HG03378 (cell line): ENCODE results near the gene MT1X.

ENCODE experiments used
- ATAC-seq: cut with Tn5 transposase; IDR thresholded peaks from one replicate; pipeline ENCODE4 v1.9.1; 2021; ENCODE audit warnings: mild to moderate bottlenecking, moderate library complexity; ENCODE audit not compliant: unreplicated experiment

The MT1X gene

GRCh38 chr16:56675685-56676210 lies 6.5 kb upstream of the MT1X start:
- ATAC-seq: no peak

- ATAC-seq: no peak
These were observed 4.8 kb upstream of the MT1X start for GRCh38 chr16:56677474-56677873.

GRCh38 chr16:56679078-56679730 lies 3.1 kb upstream of the MT1X start:
- ATAC-seq: no peak

GRCh38 chr16:56679818-56680217 lies 2.5 kb upstream of the MT1X start:
- no peak for ATAC-seq

GRCh38 chr16:56682703-56683397 lies 580 bp downstream of the MT1X start:
- no peak for ATAC-seq

- no peak for ATAC-seq
These were observed 1.3 kb downstream of the MT1X start for GRCh38 chr16:56683424-56684172.

- no peak for ATAC-seq
These were observed 2.1 kb downstream of the MT1X start for GRCh38 chr16:56684256-56684925.

GRCh38 chr16:56684926-56685590 lies 2.8 kb downstream of the MT1X start:
- no peak for ATAC-seq

GRCh38 chr16:56686758-56687157 lies 4.5 kb downstream of the MT1X start:
- ATAC-seq: no peak

- ATAC-seq: no peak
These were observed 6.5 kb downstream of the MT1X start for GRCh38 chr16:56688762-56689161.

- ATAC-seq: no peak
These were observed 6.9 kb downstream of the MT1X start for GRCh38 chr16:56689171-56689570.

- no peak for ATAC-seq
These were observed 8.3 kb downstream of the MT1X start for GRCh38 chr16:56690420-56691122.

GRCh38 chr16:56691885-56692284 lies 9.6 kb downstream of the MT1X start:
- ATAC-seq: no peak

GRCh38 chr16:56695246-56695645 lies 13.0 kb downstream of the MT1X start:
- no peak for ATAC-seq

GRCh38 chr16:56697456-56698155 lies 15.3 kb downstream of the MT1X start:
- no peak for ATAC-seq

GRCh38 chr16:56700195-56700594 lies 17.9 kb downstream of the MT1X start:
- ATAC-seq: no peak

- no peak for ATAC-seq
These were observed 18.4 kb downstream of the MT1X start for GRCh38 chr16:56700631-56701030.

- ATAC-seq: no peak
These were observed 19.3 kb downstream of the MT1X start for GRCh38 chr16:56701534-56701933.

- no peak for ATAC-seq
These were observed 20.6 kb downstream of the MT1X start for GRCh38 chr16:56702836-56703235.
